Measurements from ENCODE around the gene LKAAEAR1. TPM values are rescaled to one million over a fixed set of nuclear protein-coding genes. Genes with fewer than 3 reads are reported as not detected.

LKAAEAR1 gene
- total and polyA plus RNA-seq, 2 donors from 2014 or later: 0.31 TPM; not detected in 1

- H3K9ac ChIP-seq (ENCODE audit: low read length in 3 of 3): no peak overlapping the region
- H3K4me3 ChIP-seq (ENCODE audit: low read length in 3 of 3): no peak overlapping the region
- H3K4me1 ChIP-seq (ENCODE audit: control insufficient read depth in 2 of 3, insufficient read depth in 2 of 3, low read depth in 1 of 3, low read length in 3 of 3): peaks cover 0 to 23% (median 3%) of the 10 kb centered on the region in 3 donors
- peaks cover 6% of the 10 kb centered on the region for H3K27me3 ChIP-seq (ENCODE audit: control insufficient read depth, insufficient read depth, low read length)
- no peaks in the 10 kb centered on the region for H3K9me3 ChIP-seq (ENCODE audit: control insufficient read depth in 2 of 3, insufficient read depth in 1 of 3, low read length in 3 of 3)
- DNase-seq (no peak), FAIRE-seq (no peak)
- no peak overlapping the region for H3K27ac ChIP-seq (ENCODE audit: low read depth in 2 of 2, low read length in 2 of 2)
- intact Hi-C loops (cut with DNase I): no loop called here
- no peak for TF ChIP-seq CTCF (IDR thresholded peaks at IDR 0.05; ENCODE audit: borderline replicate concordance, extremely low read depth, insufficient read depth)
- no peaks in the 10 kb centered on the region for H3K36me3 ChIP-seq (ENCODE audit: control insufficient read depth in 2 of 3, insufficient read depth in 3 of 3, low read length in 3 of 3)
These were observed 2.0 kb downstream of the LKAAEAR1 start for GRCh38 chr20:64082126-64082731.

- intact Hi-C loops (cut with DNase I): no loop called here
- no peak for TF ChIP-seq CTCF (IDR thresholded peaks at IDR 0.05; ENCODE audit: borderline replicate concordance, extremely low read depth, insufficient read depth)
- Histone ChIP-seq H3K9me3 (ENCODE audit: control insufficient read depth in 2 of 3, insufficient read depth in 1 of 3, low read length in 3 of 3) (no peaks in the 10 kb centered on the region), H3K4me1 (ENCODE audit: control insufficient read depth in 2 of 3, insufficient read depth in 2 of 3, low read depth in 1 of 3, low read length in 3 of 3) (peaks cover 0 to 23% (median 3%) of the 10 kb centered on the region in 3 donors), H3K4me3 (ENCODE audit: low read length in 3 of 3) (no peak overlapping the region), H3K27me3 (ENCODE audit: control insufficient read depth, insufficient read depth, low read length) (peaks cover 6% of the 10 kb centered on the region), H3K27ac (ENCODE audit: low read depth in 2 of 2, low read length in 2 of 2) (no peak overlapping the region), H3K9ac (ENCODE audit: low read length in 3 of 3) (no peak overlapping the region), H3K36me3 (ENCODE audit: control insufficient read depth in 2 of 3, insufficient read depth in 3 of 3, low read length in 3 of 3) (no peaks in the 10 kb centered on the region)
- FAIRE-seq (no peak), DNase-seq (no peak)
These were observed 2.6 kb downstream of the LKAAEAR1 start for GRCh38 chr20:64081624-64081964.

DNA sequence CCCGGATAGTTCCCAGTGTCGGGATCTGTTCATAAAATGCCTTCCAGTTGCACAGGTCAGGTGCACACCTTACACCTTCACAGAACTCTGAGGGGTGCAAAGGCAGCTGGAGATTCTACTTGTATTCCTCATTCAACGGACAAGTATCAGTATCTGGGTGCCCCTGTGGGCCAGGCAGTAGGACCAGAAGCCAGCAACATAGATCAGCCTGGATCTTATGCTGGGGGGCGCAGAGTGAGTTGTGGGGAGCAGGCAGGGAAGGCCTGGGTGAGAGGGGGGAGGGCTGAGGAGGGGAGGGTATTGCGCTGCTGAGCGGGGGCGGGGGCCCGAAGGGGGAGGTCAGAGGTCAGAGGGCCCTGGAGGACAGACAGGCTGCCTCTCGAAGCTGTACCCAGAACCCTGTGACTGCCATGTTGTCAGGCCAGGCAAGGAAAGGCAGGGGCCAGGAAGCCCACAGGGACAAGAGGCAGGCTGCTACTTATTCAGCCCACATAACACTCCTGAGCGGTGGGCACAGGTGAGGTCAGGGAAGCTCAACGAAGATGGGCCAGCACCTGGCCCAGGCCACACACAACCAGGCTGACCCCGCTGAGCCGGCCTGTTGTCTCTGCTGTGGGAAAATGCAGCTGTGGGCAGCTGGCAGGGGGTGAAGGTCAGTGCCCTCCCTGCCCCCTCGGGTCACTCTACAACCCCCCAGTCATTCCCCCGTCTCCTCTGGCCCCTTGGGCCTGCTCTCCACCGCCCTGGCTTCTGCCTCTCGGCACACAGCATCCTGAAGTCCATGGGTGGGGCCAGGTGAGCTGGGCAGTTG lies 3.2 kb downstream of the LKAAEAR1 start:
- Histone ChIP-seq H3K9ac (ENCODE audit: low read length in 3 of 3) (no peak overlapping the region), H3K4me1 (ENCODE audit: control insufficient read depth in 2 of 3, insufficient read depth in 2 of 3, low read depth in 1 of 3, low read length in 3 of 3) (peaks cover 0 to 23% (median 3%) of the 10 kb centered on the region in 3 donors), H3K36me3 (ENCODE audit: control insufficient read depth in 2 of 3, insufficient read depth in 3 of 3, low read length in 3 of 3) (no peaks in the 10 kb centered on the region), H3K27me3 (ENCODE audit: control insufficient read depth, insufficient read depth, low read length) (peaks cover 6% of the 10 kb centered on the region), H3K27ac (ENCODE audit: low read depth in 2 of 2, low read length in 2 of 2) (no peak overlapping the region), H3K4me3 (ENCODE audit: low read length in 3 of 3) (peak overlapping the region in 1 of 3 donors; percentile 43), H3K9me3 (ENCODE audit: control insufficient read depth in 2 of 3, insufficient read depth in 1 of 3, low read length in 3 of 3) (no peaks in the 10 kb centered on the region)
- no peak for TF ChIP-seq CTCF (IDR thresholded peaks at IDR 0.05; ENCODE audit: borderline replicate concordance, extremely low read depth, insufficient read depth)
- FAIRE-seq: no peak
- DNase-seq: peak in 1 of 5 donors; percentile 64
- intact Hi-C loops (cut with DNase I): no loop called here
